ENCODE data around the gene ARPC2. TPM values are rescaled to one million over a fixed set of nuclear protein-coding genes. Genes with fewer than 3 reads are reported as not detected.

Gene ARPC2
- total RNA-seq, 1 donor from 2014 or later: 142 TPM

DNA sequence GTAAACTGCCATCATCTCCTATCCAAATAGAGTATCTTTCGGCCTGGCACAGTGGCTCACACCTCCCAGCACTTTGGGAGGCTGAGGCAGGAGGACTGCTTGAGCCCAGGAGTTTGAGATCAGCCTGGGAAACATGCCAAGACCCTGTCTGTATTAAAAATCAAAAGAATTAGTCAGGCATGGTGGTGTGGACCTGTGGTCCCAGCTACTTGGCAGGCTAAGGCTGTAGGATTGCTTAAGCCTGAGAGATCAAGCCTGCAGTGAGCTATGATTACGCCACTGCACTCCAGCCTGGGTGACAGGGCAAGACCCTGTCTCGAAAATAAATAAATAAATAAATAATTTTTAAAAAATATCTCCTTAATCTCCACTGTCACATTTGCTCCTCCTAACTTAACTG is 14.7 kb upstream of the ARPC2 start:
- ATAC-seq: no peak
- intact Hi-C loops (cut with DNase I): no loop called here

DNA sequence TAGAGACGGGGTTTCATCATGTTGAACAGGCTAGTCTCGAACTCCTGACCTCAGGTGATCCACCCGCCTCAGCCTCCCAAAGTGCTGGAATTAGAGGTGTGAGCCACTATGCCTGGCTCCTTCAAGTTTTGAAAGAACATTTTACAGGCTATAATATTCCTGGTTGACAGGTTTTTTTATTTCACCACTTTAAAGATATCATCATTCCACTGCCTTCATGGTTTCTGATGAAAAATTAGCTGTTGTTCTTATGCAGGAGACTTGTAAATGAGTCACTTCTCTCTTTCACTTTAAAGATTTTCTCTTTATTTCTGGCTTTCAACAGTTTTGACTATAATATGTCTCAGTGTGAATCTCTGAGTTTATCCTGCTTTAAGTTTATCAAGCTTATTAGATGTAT is 7.9 kb upstream of the ARPC2 start:
- ATAC-seq: no peak
- no peak for DNase-seq (ENCODE audit: missing footprints)
- intact Hi-C loops (cut with DNase I): no loop called here

More for the DNA sequence above, 14.7 kb upstream of the ARPC2 start:
- no peak for DNase-seq (ENCODE audit: missing footprints)

DNA sequence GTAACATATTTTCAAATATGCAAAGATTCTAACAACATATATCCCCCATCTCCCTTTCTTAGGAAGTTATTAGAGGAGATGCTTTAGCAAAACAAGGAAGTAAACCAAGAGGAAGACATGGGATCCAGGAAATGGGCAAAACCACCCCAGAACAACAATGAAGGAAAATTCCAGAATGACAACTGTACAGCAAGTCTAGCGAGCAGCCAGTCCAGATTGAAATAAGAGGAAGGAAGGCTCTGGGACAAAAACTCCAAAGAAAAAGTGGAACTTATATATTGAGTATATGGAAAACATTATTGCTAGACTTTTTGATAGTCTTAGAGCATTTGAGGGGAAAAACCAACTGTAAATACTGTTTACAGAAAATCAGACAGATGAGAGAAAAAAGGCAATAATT is 2.9 kb upstream of the ARPC2 start:
- ATAC-seq (no peak), DNase-seq (ENCODE audit: missing footprints) (no peak)
- intact Hi-C loops (cut with DNase I): no loop called here

DNA sequence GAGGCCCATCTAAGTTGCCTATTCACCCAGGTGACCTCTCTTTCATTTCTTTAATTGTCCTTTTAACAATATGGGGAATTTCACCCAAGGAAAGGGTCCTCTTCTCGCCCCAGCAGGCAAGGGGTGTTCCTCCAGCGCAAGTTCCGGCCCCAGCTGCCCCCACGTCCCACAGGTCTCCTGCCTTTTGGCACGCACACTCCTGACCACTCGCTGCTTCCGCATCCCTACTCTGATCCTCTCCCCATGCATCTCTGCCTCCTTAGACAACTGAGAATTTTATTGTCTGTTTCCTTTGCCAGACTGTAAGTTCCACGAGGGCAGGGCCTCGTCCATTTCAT is 684 bp upstream of the ARPC2 start:
- DNase-seq (ENCODE audit: missing footprints): no peak
- intact Hi-C loops (cut with DNase I): loop anchor here (5.0 kb wide), 1 partner anchor 41 kb away; no protein-coding TSS in a partner anchor
- peak; percentile 1 for ATAC-seq

DNA sequence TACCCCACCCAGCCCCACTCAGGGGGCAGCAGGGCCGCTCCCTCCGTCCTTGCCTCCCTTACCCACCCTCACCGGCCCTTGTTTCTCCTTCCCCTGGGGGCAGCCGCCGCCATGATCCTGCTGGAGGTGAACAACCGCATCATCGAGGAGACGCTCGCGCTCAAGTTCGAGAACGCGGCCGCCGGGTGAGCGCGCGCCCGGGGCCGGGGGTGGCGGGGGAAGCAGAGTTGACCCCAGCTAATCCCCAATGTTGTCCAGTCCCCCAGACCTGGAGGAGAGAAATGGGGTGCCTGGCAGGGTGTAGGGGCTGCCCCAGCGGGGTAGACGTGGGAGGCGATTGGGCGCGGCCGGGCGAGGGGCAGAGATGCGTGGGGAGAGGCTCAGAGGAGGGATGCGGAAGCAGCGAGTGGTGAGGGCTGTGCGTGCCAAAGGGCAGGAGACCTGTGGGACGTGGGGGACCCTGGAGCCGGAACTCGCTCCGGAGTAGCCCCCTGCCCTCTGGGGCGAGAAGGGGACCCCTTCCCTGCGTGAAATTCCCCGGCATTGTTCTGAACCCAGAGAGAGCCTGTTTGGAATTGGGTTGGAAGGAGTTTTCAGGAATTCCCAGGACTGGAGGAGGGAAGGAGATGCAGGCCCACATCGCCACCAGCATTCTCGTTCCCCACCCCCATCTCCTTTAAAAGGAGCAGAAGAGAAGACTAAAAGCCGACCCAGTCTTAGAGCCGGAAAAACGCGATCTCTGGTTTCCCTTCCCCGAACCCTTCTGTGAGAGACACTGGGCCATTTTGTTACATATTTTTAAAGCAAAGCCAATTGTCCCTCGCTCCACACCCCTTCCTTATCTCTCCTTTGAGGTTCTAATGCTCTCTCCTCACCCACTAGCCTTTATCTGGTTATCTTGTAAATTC is 625 bp downstream of the ARPC2 start:
- ATAC-seq: peak; percentile 62
- DNase-seq (ENCODE audit: missing footprints): peak; percentile 82
- intact Hi-C loops (cut with DNase I): loop anchor here (1.0 to 5.0 kb wide), 2 partner anchors 40 to 53 kb away; partner anchors contain the start of genes AAMP and PNKD

DNA sequence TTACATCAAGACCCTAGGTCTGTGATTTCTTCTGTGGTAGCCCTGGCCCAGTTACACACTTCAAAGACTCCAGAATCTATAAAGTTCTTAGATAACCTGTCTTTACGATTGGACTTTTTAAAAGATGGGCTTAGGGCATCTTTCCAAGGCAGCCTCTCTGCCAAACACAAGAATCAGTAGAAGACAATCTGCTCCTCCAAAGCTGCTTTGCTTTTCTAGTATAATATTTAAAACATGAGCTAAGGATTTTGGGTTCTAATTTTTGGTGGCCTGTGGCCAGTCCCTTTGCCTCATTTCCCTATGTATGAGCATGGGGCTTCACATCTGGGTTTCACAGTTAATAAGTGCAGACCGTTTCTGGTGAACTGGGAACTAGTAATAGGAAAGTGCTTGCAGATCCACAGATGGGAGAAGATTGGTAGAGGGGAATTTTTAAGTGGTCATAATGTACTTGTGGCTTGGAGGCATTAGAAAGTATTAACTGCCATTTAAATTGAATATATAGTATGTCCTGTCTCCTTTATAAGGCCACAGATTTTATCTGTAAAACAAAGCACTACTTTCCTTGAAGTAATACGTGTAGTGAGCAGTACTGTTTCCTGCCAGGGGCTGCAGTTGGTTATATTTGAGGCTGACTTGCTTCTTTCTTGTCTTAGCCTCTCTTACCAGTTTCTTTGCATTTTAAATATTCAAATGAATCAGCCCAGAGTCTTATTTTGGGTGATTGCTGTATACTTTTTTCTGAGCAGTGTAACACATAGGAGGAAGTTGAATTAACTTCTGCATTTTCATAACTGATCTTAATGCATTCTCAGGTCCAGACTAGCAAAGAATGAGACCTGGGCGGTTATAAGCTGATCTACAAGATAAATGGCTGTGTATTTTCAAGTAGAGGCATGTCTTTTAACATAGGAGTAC is 1.5 kb downstream of the ARPC2 start:
- ATAC-seq: no peak
- no peak for DNase-seq (ENCODE audit: missing footprints)
- intact Hi-C loops (cut with DNase I): loop anchor here (5.0 kb wide), 1 partner anchor 39 kb away; no protein-coding TSS in a partner anchor

DNA sequence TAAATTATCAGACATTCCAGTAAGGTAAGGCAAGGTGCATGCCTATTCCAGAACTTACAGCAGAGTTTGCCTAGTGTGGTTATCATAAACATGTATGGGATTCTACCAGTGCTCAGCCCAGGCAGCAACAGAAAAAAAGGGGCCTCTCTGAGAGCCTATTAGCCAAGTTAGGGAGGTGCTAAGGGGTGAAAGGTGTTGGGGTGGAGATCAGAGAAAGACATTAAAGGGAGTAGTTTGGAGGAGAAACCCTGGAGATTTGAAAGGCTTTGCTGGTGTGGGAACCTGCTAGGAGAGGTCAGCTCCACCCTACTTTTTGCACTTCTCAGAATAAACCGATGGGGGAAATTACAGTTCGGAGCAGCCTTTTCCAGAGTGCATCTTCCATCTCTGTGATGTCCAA is 2.9 kb downstream of the ARPC2 start:
- DNase-seq (ENCODE audit: missing footprints) (no peak), ATAC-seq (no peak)
- intact Hi-C loops (cut with DNase I): loop anchor here (5.0 kb wide), 1 partner anchor 37 kb away; no protein-coding TSS in a partner anchor

DNA sequence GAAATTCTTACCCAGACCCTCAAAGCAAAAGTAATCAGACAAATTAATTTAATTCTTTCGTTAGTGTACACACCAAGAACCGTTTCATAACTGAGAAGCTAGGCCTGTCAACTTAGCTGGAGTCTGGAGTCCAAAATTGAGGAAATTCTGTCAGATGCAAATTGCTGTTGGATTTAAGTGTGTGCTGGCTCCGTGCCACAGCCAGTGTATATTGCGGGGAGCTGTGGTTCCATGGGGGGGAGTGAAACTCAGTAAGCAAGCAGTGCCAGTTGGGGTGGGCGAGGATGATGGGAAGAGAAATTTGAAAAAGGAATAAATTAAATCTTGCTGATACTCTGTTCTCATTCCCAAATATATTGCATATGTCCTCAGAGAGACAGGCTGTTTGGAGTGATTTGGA is 4.0 kb downstream of the ARPC2 start:
- DNase-seq (ENCODE audit: missing footprints) (no peak), ATAC-seq (no peak)
- intact Hi-C loops (cut with DNase I): no loop called here

DNA sequence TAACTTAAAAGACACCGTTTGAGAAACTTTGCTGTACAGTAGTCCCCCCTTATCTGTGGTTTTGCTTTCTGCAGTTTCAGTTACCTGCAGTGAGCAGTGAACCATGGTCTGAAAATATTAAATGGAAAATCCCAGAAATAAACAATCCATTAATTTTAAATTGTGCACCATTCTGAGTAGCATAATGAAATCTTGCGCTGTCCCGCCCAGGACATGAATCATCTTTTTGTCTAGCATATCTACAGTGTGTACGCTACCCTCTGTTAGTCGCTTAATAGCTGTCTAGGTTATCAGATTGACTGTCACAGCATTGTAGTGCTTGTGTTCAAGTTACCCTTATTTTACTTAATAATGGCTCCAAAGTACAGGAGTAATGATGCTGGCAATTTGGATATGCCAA is 6.1 kb downstream of the ARPC2 start:
- intact Hi-C loops (cut with DNase I): no loop called here
- ATAC-seq (no peak), DNase-seq (ENCODE audit: missing footprints) (no peak)

DNA sequence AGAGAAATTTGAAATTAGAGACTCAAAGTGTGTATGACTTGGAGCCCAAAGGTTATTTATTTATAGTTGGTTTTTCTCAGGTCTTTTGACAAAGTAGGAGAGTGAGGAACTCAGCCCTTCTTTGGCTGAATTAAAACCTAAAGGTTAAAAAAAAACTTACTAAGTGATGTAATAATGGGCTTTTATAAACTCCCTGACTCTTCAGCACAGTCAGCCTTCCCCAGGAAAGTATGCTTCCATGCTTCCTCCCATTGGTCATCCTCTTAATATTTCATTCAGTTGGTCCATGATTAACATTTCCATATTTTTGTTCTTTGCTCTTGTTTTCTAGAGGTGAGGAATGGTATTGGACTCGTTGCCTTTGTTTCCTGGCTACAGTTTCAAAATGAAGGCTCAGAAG is 7.2 kb downstream of the ARPC2 start:
- DNase-seq (ENCODE audit: missing footprints) (no peak), ATAC-seq (no peak)
- intact Hi-C loops (cut with DNase I): no loop called here

DNA sequence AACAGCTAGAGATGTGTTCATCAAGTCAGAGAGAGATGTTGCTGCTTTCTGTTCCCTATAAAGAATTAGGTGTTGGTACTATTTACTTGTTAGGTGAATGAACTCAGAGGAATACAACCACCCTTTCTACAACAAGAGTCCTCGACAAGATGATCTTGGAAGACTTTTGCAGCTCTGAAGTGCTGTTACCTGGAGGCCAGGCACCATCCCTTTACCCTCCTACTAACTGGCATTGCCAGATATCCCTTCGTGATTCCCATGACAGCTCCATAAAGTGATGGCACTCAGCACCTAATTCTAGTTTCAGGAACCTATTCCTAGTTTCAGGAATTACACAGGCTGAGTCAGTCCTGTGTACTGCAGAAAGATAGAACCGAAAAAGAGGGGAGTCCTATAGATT is 9.9 kb downstream of the ARPC2 start:
- DNase-seq (ENCODE audit: missing footprints) (no peak), ATAC-seq (no peak)
- intact Hi-C loops (cut with DNase I): no loop called here

DNA sequence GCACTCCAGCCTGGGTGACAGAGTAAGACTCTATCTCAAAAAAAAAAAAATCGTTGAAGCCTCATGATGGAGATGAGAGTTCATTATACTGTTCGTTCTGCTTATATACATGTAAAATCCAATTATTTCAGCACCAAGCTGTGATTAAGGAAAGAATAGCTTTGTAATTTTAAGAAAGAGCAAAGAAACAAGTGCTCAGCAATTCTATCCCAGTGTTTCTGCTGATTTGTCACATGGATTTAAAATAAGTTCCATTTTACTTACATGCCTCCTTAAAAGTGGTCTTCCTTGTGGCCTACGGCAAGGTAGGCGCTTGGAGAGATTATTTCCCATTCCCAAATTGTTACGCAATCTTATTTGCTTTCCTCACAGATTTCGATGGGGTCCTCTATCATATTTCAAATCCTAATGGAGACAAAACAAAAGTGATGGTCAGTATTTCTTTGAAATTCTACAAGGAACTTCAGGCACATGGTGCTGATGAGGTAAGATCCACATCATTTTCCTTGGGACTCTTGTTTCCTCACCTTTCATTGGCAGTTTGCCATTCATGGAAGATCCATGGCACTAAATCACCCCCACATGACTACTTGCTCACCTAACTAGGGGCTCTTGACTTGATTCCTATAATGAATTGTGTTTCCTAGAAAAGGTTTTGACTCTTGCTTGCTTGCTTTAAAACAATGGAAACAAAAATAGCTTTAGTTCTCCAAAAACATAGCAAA is 11.5 kb downstream of the ARPC2 start:
- DNase-seq (ENCODE audit: missing footprints) (no peak), ATAC-seq (no peak)
- intact Hi-C loops (cut with DNase I): no loop called here

DNA sequence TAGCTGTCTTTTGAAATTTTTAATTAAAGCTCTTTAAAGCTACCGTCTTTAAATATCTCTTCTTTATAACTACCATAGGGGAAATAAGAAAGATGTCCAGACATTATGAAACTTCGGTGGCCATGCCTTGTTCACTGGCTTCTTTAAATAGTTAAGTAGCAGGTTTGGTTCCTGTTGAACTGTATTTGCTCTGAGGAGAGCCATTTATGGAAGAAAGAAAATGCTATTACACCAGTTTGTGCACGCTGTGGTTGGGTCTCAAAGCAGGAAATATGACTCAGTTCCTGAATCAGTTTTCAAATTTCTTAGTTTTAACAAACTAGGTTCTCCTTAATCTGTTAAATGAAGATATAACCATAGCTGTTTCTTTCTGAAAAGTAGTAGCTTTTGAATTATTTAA is 12.2 kb downstream of the ARPC2 start:
- DNase-seq (ENCODE audit: missing footprints) (no peak), ATAC-seq (peak; percentile 70)
- intact Hi-C loops (cut with DNase I): no loop called here

DNA sequence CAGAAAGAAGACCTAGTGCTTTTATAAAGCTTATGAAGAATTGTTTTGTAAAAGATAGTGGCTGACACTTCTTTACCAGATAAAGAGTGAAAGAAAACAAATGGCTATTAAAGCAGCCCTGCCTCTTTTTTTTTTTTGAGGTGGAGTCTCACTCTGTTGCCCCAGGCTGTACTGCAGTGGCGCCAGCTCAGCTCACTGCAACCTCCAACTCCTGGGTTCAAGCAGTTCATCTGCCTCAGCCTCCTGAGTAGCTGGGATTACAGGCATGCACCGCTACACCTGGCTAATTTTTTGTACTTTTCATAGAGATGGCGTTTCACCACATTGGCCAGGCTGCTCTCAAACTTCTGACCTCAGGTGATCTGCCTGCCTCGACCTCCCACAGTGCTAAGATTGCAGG is 12.9 kb downstream of the ARPC2 start:
- intact Hi-C loops (cut with DNase I): no loop called here
- no peak for DNase-seq (ENCODE audit: missing footprints)
- ATAC-seq: no peak

DNA sequence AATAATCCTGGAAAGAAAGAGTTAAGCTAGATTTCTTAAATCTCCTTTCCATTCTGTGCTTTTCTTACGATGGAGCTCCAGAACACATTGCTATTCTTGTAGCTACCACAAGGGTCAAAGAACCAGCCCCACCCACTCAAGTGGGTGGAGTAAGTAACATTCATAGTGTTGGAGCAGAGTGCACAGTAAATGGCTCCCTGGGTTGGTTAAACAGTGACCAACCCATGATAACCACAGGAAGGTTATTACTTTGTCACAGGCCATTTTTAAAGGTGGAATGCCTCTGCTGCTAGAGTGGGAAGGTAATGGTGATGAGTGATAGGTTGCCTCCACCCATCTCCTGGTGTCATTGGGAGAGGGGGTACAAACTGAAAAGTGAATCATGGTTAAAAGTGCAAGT is 13.9 kb downstream of the ARPC2 start:
- ATAC-seq (no peak), DNase-seq (ENCODE audit: missing footprints) (no peak)
- intact Hi-C loops (cut with DNase I): no loop called here

DNA sequence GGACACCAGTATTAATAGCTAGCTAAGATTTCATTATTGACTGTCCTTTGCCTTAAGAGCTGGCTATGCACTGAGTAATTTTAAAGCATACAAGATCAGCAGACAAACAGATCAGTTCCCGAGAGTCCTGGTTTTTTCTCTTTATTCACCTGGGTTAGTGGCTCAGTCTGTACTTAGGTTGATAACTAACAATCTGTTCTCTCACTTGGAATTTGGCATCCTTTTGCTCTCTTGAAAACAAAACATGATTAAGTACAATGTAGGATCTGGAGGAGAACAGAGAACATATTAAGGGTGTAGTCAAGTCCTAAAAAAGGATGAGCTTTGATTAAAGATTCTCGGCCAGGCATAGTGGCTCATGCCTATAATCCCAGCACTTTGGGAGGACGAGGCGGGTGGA is 16.6 kb downstream of the ARPC2 start:
- intact Hi-C loops (cut with DNase I): no loop called here
- DNase-seq (ENCODE audit: missing footprints) (no peak), ATAC-seq (no peak)

DNA sequence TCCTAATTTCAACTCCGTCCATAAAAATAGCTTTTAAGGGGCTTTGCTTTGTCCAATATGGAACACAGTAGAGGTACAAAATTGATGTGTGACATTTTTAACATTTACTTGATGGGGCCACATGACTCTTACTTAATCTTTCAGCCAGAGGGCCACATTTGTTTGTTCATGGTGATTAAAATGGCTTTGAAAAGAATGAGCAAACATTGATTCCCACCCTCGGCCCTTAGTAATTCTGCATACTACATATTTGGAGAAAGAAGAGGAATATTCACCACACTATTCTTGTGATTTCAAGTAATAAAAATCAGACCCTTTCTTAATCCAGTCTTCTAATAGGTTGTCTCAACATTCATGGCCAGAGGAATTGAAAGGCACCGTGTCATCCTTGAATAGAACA is 17.5 kb downstream of the ARPC2 start:
- DNase-seq (ENCODE audit: missing footprints) (no peak), ATAC-seq (no peak)
- intact Hi-C loops (cut with DNase I): no loop called here

DNA sequence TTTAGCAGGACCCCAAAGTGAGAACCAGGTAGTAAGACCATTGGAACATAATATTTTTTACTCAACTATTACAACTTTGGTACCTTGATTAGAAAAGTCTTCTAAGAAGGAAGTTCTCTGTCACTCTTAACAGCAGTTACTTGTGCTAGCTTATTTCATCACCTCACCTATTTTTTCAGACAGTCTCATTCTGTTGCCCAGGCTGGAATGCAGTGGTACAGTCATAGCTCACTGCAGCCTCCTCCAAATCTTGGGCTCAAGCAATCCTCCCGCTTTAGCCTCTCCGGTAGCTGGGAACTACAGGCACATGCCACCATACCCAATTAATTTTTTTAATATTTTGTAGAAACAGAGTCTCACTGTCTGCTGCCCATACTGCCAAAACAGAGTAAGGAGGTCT is 18.0 kb downstream of the ARPC2 start:
- ATAC-seq (no peak), DNase-seq (ENCODE audit: missing footprints) (no peak)
- intact Hi-C loops (cut with DNase I): no loop called here

DNA sequence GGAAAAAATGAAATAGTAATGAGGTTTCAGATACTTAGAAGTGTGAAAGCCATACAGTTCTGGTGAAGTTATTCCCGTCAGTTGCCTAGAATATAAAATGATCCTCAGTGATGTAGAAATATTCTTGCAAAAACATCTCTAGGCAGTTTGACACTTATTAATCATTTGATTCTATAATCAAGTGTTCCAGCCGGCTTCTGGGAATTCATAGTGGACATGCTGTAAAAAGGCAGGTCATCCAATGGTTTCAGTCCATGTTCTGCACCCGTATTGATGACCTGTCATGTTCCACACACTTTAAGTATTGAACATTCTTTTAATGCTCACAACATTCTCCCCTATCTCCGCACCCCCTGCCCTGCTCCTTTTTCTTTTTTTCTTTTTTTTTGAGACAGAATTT is 19.8 kb downstream of the ARPC2 start:
- intact Hi-C loops (cut with DNase I): no loop called here
- no peak for ATAC-seq

More for the DNA sequence above, 19.8 kb downstream of the ARPC2 start:
- no peak for DNase-seq (ENCODE audit: missing footprints)
